OCI-LY7 (cell line): ENCODE data around the gene ASAP3. TPM values are rescaled to one million over a fixed set of nuclear protein-coding genes. Genes with fewer than 3 reads are reported as not detected.

Experiments used
- BruUV-seq: library from RNA; stranded (reverse); fragments of 400-500 nt; replicated peaks from 2 replicates; lab custom pipeline; 2021; lab: Mats Ljungman, UMichigan
- CTCF ChIA-PET: fragments of 300-600 bp; sonication (Branson Sonifier 250); formaldehyde crosslinking; loops from one replicate; lab custom pipeline; 2022; ENCODE audit warnings: antibody characterized with exemption; ENCODE audit not compliant: unreplicated experiment; lab: Charles Lee
- POLR2A ChIA-PET: fragments of 300-600 bp; sonication (Branson Sonifier 250); formaldehyde crosslinking; loops from one replicate; lab custom pipeline; 2022; ENCODE audit warnings: antibody characterized with exemption; lab: Charles Lee
- DNase-seq: peaks from one replicate; pipeline ENCODE4 v3.0.0-alpha.2; 2015; ENCODE audit warnings: low spot score
- H2AFZ ChIP-seq: fragments of 200-600 bp; sonication (generic), shearing (Covaris generic); 2 replicates; pipeline ENCODE4 v1.6.1; 2014; ENCODE audit warnings: mild to moderate bottlenecking, antibody characterized with exemption, low read length, moderate library complexity
- H3K27ac ChIP-seq: fragments of 200-600 bp; sonication (generic); 2 replicates; pipeline ENCODE4 v1.5.1; 2014; ENCODE audit warnings: mixed run types, low read depth, mild to moderate bottlenecking, moderate library complexity, low read length, inconsistent platforms; ENCODE audit not compliant: poor library complexity, severe bottlenecking
- H3K36me3 ChIP-seq: fragments of 200-600 bp; sonication (generic); 2 replicates; pipeline ENCODE4 v1.6.1; 2014; ENCODE audit warnings: mild to moderate bottlenecking, antibody characterized with exemption, low read length, moderate library complexity, mixed read lengths; ENCODE audit not compliant: insufficient read depth
- H3K4me1 ChIP-seq: fragments of 200-600 bp; sonication (generic); 2 replicates; pipeline ENCODE4 v1.5.1; 2014; ENCODE audit warnings: mild to moderate bottlenecking, low read length; ENCODE audit not compliant: insufficient read depth, poor library complexity, severe bottlenecking
- H3K4me2 ChIP-seq: fragments of 200-600 bp; sonication (generic); 2 replicates; pipeline ENCODE4 v1.6.1; 2014; ENCODE audit warnings: mild to moderate bottlenecking, low read length
- H3K4me3 ChIP-seq: fragments of 200-600 bp; sonication (generic); 2 replicates; pipeline ENCODE4 v1.5.1; 2014; ENCODE audit warnings: mild to moderate bottlenecking, low read depth, low read length; ENCODE audit not compliant: poor library complexity, severe bottlenecking
- H3K79me2 ChIP-seq: fragments of 200-600 bp; sonication (generic); 2 replicates; pipeline ENCODE4 v1.6.1; 2016; ENCODE audit warnings: low read depth, mild to moderate bottlenecking, low read length, moderate library complexity, mixed read lengths; ENCODE audit not compliant: insufficient read depth
- H3K9me2 ChIP-seq: fragments of 200-600 bp; sonication (generic); 2 replicates; pipeline ENCODE4 v1.6.1; 2016; ENCODE audit warnings: mild to moderate bottlenecking, low read length, mixed read lengths; ENCODE audit not compliant: insufficient read depth
- H3K9me3 ChIP-seq: fragments of 200-600 bp; sonication (generic); 2 replicates; pipeline ENCODE4 v1.6.1; 2014; ENCODE audit warnings: mild to moderate bottlenecking, mixed run types, low read length, mixed read lengths
- H4K20me1 ChIP-seq: fragments of 200-600 bp; sonication (generic); 2 replicates; pipeline ENCODE4 v1.6.1; 2014; ENCODE audit warnings: mild to moderate bottlenecking, antibody characterized with exemption, low read length, moderate library complexity, mixed read lengths; ENCODE audit not compliant: insufficient read depth
- CTCF ChIP-seq: fragments of 200-600 bp; sonication (generic); conservative IDR thresholded peaks from 2 replicates; pipeline ENCODE4 v1.5.1; 2014; ENCODE audit warnings: mild to moderate bottlenecking, antibody characterized with exemption, low read length, moderate library complexity, mixed read lengths
- EZH2phosphoT487 ChIP-seq: fragments of 200-600 bp; sonication (generic); IDR thresholded peaks from 2 replicates; pipeline ENCODE4 v1.6.1; 2018; ENCODE audit warnings: low read depth, borderline replicate concordance, mild to moderate bottlenecking, mixed run types, antibody characterized with exemption, low read length, moderate library complexity, mixed read lengths
- intact Hi-C: fragments of 100-400 bp; cut with micrococcal nuclease; formaldehyde crosslinking; loops from one replicate; pipeline ENCODE4 v1.10.0; 2022; ENCODE audit not compliant: unreplicated experiment
- total RNA-seq, 2 experiments: library from RNA; depleted of rRNA in 1 of 2; stranded (reverse); fragments of >200 nt in 1 of 2; shearing (Covaris generic) in 1 of 2; gene quantifications; 2 replicates each; pipeline ENCODE4 v1.2.3, GENCODE V29; 2014 to 2022

Gene ASAP3
- total RNA-seq, 2 experiments from 2014 or later: 5.9 to 14.9 TPM

- no peaks in the 10 kb centered on the region for H3K36me3 ChIP-seq
- H3K9me2 ChIP-seq: no peaks in the 10 kb centered on the region
- H3K4me2 ChIP-seq: no peak overlapping the region
- H3K4me3 ChIP-seq: no peak overlapping the region
- no peak for DNase-seq
- H3K9me3 ChIP-seq: no peaks in the 10 kb centered on the region
- POLR2A ChIA-PET: interaction anchor here (1.6 kb wide), 1 partner anchor 34 kb away, joined by 3 read pairs; no protein-coding TSS in a partner anchor
- TF ChIP-seq EZH2phosphoT487 (no peak), CTCF (no peak)
- H3K79me2 ChIP-seq: no peaks in the 10 kb centered on the region
- intact Hi-C loops: no loop called here
- H3K4me1 ChIP-seq: peaks cover 34% of the 10 kb centered on the region
- H4K20me1 ChIP-seq: no peaks in the 10 kb centered on the region
- CTCF ChIA-PET: no interaction called here
- no peak overlapping the region for H2AFZ ChIP-seq
- H3K27ac ChIP-seq: no peak overlapping the region
- no TSS peak for BruUV-seq
These were observed 4.4 kb downstream of the ASAP3 start for GRCh38 chr1:23479666-23479941.

GRCh38 chr1:23478896-23479665, 4.9 kb downstream of the ASAP3 start:
- H3K4me3 ChIP-seq: no peak overlapping the region
- no peaks in the 10 kb centered on the region for H3K9me2 ChIP-seq
- ChIA-PET CTCF (no interaction called here), POLR2A (no interaction called here)
- peaks cover 34% of the 10 kb centered on the region for H3K4me1 ChIP-seq
- H3K4me2 ChIP-seq: no peak overlapping the region
- TF ChIP-seq EZH2phosphoT487 (no peak), CTCF (no peak)
- no peaks in the 10 kb centered on the region for H3K36me3 ChIP-seq
- no peaks in the 10 kb centered on the region for H3K9me3 ChIP-seq
- DNase-seq: no peak
- H4K20me1 ChIP-seq: no peaks in the 10 kb centered on the region
- no peaks in the 10 kb centered on the region for H3K79me2 ChIP-seq
- no TSS peak for BruUV-seq
- H3K27ac ChIP-seq: no peak overlapping the region
- no peak overlapping the region for H2AFZ ChIP-seq
- intact Hi-C loops: no loop called here

- no peak overlapping the region for H3K4me2 ChIP-seq
- no peaks in the 10 kb centered on the region for H3K36me3 ChIP-seq
- CTCF ChIA-PET: no interaction called here
- no TSS peak for BruUV-seq
- no peak overlapping the region for H3K4me3 ChIP-seq
- H3K9me3 ChIP-seq: no peaks in the 10 kb centered on the region
- DNase-seq: no peak
- no peak overlapping the region for H3K27ac ChIP-seq
- intact Hi-C loops: no loop called here
- H3K79me2 ChIP-seq: no peaks in the 10 kb centered on the region
- H3K9me2 ChIP-seq: no peaks in the 10 kb centered on the region
- no peaks in the 10 kb centered on the region for H4K20me1 ChIP-seq
- POLR2A ChIA-PET: interaction anchor here (0.7 kb wide), 1 partner anchor 12 kb away, joined by 3 read pairs; no protein-coding TSS in a partner anchor
- no peak for TF ChIP-seq EZH2phosphoT487
- TF ChIP-seq CTCF: no peak
- no peak overlapping the region for H2AFZ ChIP-seq
- H3K4me1 ChIP-seq: peaks cover 25% of the 10 kb centered on the region
These were observed 6.4 kb downstream of the ASAP3 start for GRCh38 chr1:23477359-23478144.
